Measurements from ENCODE around the gene COMTD1. TPM values are rescaled to one million over a fixed set of nuclear protein-coding genes. Genes with fewer than 3 reads are reported as not detected.

Gene COMTD1
- total and polyA plus RNA-seq, 2 of the 8 experiments (the other 6 are each of a cell fraction or from before 2014, with no cell fraction given), result 31.9 to 42.4 TPM

- TF ChIP-seq ZNF274 (IDR thresholded peaks at IDR 0.05; ENCODE audit: borderline replicate concordance, extremely low read depth, low read length) (no peak), SIRT6 (IDR thresholded peaks at IDR 0.05; ENCODE audit: low read length) (no peak)
- Histone ChIP-seq H3K79me1 (ENCODE audit: low read depth, low read length) (no peaks in the 10 kb centered on the region), H4K20me1 (replicated peaks in 1 of 2; ENCODE audit: control insufficient read depth in 1 of 2, insufficient read depth in 2 of 2, low read length in 2 of 2) (no peaks in the 10 kb centered on the region), H3K4me2 (ENCODE audit: insufficient read depth in 1 of 2, low read depth in 2 of 2, low read length in 2 of 2) (no peak overlapping the region), H3K23me2 (ENCODE audit: low read depth, low read length) (no peaks in the 10 kb centered on the region), H4K5ac (ENCODE audit: insufficient read length, low read depth, low read length) (no peak overlapping the region), H3K27me3 (replicated peaks in 1 of 4; ENCODE audit: control insufficient read depth in 3 of 4, extremely low read depth in 1 of 4, insufficient read depth in 3 of 4, low read length in 3 of 4) (no peaks in the 10 kb centered on the region), H2AFZ (ENCODE audit: low read length) (no peak overlapping the region), H3K9ac (replicated peaks in 1 of 4; ENCODE audit: extremely low read depth in 1 of 4, low read depth in 3 of 4, low read length in 3 of 4) (no peak overlapping the region), H4K91ac (replicated peaks; ENCODE audit: insufficient read length, low read length) (no peak overlapping the region), H3K18ac (ENCODE audit: extremely low read depth, low read length) (no peak overlapping the region), H3K56ac (replicated peaks; ENCODE audit: insufficient read length, low read depth, low read length) (no peak overlapping the region), H2BK20ac (ENCODE audit: low read length) (no peak overlapping the region), H4K8ac (ENCODE audit: extremely low read depth, insufficient read depth, low read length) (no peak overlapping the region), H3K4ac (replicated peaks; ENCODE audit: insufficient read length, low read depth, low read length) (no peak overlapping the region), H3K4me3 (ENCODE audit: extremely low read depth in 1 of 4, insufficient read depth in 2 of 4, low read depth in 3 of 4, low read length in 4 of 4) (no peak overlapping the region), H2BK12ac (ENCODE audit: low read depth, low read length) (no peak overlapping the region), H2BK5ac (ENCODE audit: low read depth, low read length) (no peak overlapping the region), H3K79me2 (ENCODE audit: control insufficient read depth in 1 of 2, insufficient read depth in 2 of 2, low read length in 2 of 2) (no peaks in the 10 kb centered on the region), H2BK120ac (replicated peaks; ENCODE audit: low read depth, low read length) (no peak overlapping the region), H2AK5ac (ENCODE audit: low read depth, low read length) (no peak overlapping the region), H3K36me3 (ENCODE audit: control insufficient read depth in 2 of 4, insufficient read depth in 4 of 4, low read length in 3 of 4) (no peaks in the 10 kb centered on the region), H3K14ac (ENCODE audit: insufficient read length) (no peak overlapping the region), H2BK15ac (ENCODE audit: low read length) (no peak overlapping the region), H3K9me3 (ENCODE audit: insufficient read depth in 2 of 2, low read depth in 1 of 2, low read length in 1 of 2) (no peaks in the 10 kb centered on the region), H3K27ac (ENCODE audit: low read depth, low read length) (no peak overlapping the region), H3K23ac (ENCODE audit: insufficient read length) (no peak overlapping the region), H3K4me1 (replicated peaks in 1 of 4; ENCODE audit: control insufficient read depth in 3 of 4, insufficient read depth in 4 of 4, low read length in 3 of 4) (peaks cover 0 to 2% (median 0%) of the 10 kb centered on the region in 4 experiments; a peak in 1 of 7 replicates)
- WGBS, 2 experiments (ENCODE audit: extremely low coverage in 1 of 2, insufficient coverage in 1 of 2, insufficient read length in 1 of 2, insufficient replicate concordance in 2 of 2, low coverage in 1 of 2, low lambda C conversion rate in 2 of 2, missing lambda C conversion rate in 1 of 2), result 83% methylated on average over 3 of the region's 3 CpGs; no CpG with 5 or more reads in 1 of the 2 experiments
- ChIA-PET CTCF (ENCODE audit: partially characterized antibody) (interaction anchor here (0.8 to 1.5 kb wide), 3 partner anchors 25 to 151 kb away, joined by 3 to 4 read pairs (median 3); partner anchors contain the start of gene COMTD1), POLR2A (ENCODE audit: partially characterized antibody) (no interaction called here)
- FAIRE-seq (no peak), DNase-seq (ENCODE audit: low read depth in 1 of 2, low spot score in 2 of 2) (no peak)
Observed at GRCh38 chr10:75260990-75261389, 25.2 kb upstream of the COMTD1 start.
